Fibroblast of pulmonary artery (primary cell): ENCODE measurements around the gene KHDRBS2.

Experiments used
- DNase-seq: peaks from one replicate; pipeline ENCODE4 v3.0.0-alpha.2; 2010; ENCODE audit warnings: low read depth
- H3K4me3 ChIP-seq: replicated peaks from 2 replicates; pipeline ENCODE4 v1.5.1; 2011; ENCODE audit warnings: low read depth, mild to moderate bottlenecking, control low read depth, low read length, moderate library complexity
- TF ChIP-seq, protein P1 (sequence below): IDR thresholded peaks from 2 replicates; pipeline ENCODE4 v1.5.1; 2011; ENCODE audit warnings: mild to moderate bottlenecking, control low read depth, low read length, inconsistent platforms; ENCODE audit errors: missing control alignments

Gene KHDRBS2

GRCh38 chr6:61857541-61857940, 428.5 kb downstream of the KHDRBS2 start:
- no peak for DNase-seq
- H3K4me3 ChIP-seq, result no peak overlapping the region
- TF ChIP-seq, protein P1, sequence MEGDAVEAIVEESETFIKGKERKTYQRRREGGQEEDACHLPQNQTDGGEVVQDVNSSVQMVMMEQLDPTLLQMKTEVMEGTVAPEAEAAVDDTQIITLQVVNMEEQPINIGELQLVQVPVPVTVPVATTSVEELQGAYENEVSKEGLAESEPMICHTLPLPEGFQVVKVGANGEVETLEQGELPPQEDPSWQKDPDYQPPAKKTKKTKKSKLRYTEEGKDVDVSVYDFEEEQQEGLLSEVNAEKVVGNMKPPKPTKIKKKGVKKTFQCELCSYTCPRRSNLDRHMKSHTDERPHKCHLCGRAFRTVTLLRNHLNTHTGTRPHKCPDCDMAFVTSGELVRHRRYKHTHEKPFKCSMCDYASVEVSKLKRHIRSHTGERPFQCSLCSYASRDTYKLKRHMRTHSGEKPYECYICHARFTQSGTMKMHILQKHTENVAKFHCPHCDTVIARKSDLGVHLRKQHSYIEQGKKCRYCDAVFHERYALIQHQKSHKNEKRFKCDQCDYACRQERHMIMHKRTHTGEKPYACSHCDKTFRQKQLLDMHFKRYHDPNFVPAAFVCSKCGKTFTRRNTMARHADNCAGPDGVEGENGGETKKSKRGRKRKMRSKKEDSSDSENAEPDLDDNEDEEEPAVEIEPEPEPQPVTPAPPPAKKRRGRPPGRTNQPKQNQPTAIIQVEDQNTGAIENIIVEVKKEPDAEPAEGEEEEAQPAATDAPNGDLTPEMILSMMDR, result no peak

GRCh38 chr6:61841958-61842357, 444.1 kb downstream of the KHDRBS2 start:
- H3K4me3 ChIP-seq, result no peak overlapping the region
- DNase-seq, result no peak
- TF ChIP-seq, protein P1, result no peak

- TF ChIP-seq, protein P1, result no peak
- no peak overlapping the region for H3K4me3 ChIP-seq
- no peak for DNase-seq
Observed at GRCh38 chr6:61835237-61835636, 450.8 kb downstream of the KHDRBS2 start.

DNA sequence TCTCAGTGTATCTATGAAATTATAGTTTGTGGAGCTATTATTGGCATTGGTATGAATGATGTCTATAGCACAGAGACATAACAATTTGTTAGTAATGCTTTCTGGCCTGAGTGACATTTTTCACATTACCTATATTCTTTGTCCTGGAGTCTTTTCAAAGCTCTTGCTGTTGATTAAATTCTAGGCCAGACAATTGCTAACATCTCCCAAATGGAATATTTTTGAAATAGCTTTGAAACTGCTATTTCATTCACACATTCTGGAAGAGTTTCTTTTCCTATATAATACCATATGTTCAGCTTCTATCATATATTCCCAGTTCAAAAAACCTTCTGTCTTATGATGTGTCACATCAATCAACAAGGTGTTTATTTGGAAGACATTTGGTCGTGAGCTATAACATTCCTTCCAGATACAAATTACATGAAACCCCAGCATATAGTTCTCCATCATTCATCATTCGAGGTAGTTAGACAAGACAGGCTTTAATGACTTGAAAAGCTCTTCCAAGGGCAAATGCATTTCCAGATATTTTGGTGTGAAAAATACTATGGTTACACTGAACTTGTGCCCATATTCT, 452.8 kb downstream of the KHDRBS2 start:
- TF ChIP-seq, protein P1, result no peak
- no peak overlapping the region for H3K4me3 ChIP-seq
- no peak for DNase-seq

DNA sequence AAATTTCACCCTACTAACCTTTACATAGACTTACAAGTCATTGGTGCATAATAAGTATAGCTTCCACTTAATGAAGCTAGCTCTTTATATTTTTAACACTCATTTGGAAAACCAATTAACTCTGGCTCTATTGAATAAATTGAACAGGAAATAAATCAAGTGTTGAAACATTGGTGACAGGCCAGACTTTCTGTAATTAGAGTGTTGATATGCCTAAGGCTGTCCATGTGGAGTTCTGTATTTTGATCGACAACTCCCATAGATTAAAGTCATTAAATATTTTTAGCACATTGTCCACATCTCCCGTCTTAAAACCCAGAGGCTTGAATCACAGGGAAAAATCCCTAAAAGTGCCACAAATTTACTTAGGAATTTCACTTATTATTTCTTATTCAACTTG, 468.3 kb downstream of the KHDRBS2 start:
- no peak for DNase-seq
- TF ChIP-seq, protein P1, result no peak
- H3K4me3 ChIP-seq, result no peak overlapping the region

GRCh38 chr6:61810047-61810446, 476.0 kb downstream of the KHDRBS2 start:
- no peak for DNase-seq
- H3K4me3 ChIP-seq, result no peak overlapping the region
- TF ChIP-seq, protein P1, result no peak

GRCh38 chr6:61809004-61809595, 476.9 kb downstream of the KHDRBS2 start:
- no peak overlapping the region for H3K4me3 ChIP-seq
- peak; percentile 13 for DNase-seq
- TF ChIP-seq, protein P1, result peak; percentile 36
